ENCODE results near the gene ANGEL2.
A peak's percentile ranks its signal among the peaks of the same experiment; 100 is the strongest.

ANGEL2 gene

GRCh38 chr1:212974711-212975110 is 41.0 kb downstream of the ANGEL2 start:
- peaks cover 5% of the 10 kb centered on the region for H3K4me1 ChIP-seq (ENCODE audit: insufficient read depth, insufficient read length)
- no peak overlapping the region for H3K4me3 ChIP-seq (ENCODE audit: insufficient read length, low read depth)
- no peaks in the 10 kb centered on the region for H3K27me3 ChIP-seq (ENCODE audit: insufficient read depth, insufficient read length)
- no peaks in the 10 kb centered on the region for H3K9me3 ChIP-seq (ENCODE audit: insufficient read depth, low read length)
- peaks cover 87% of the 10 kb centered on the region for H3K36me3 ChIP-seq (ENCODE audit: insufficient read depth, insufficient read length, low read length)
- DNase-seq (ENCODE audit: low read depth, low spot score) = no peak
- no peak for TF ChIP-seq ZNF274 (IDR thresholded peaks at IDR 0.05; ENCODE audit: low read depth, low read length)
- TF ChIP-seq YY1 (IDR thresholded peaks at IDR 0.05; ENCODE audit: insufficient read depth, insufficient read length) = no peak
- no peak for TF ChIP-seq SUZ12 (IDR thresholded peaks at IDR 0.05; ENCODE audit: extremely low read depth, insufficient read depth, insufficient read length)
- H3K9ac ChIP-seq (ENCODE audit: insufficient read length, low read depth) = no peak overlapping the region

GRCh38 chr1:212973899-212974298 is 41.8 kb downstream of the ANGEL2 start:
- H3K9ac ChIP-seq (ENCODE audit: insufficient read length, low read depth) = no peak overlapping the region
- H3K36me3 ChIP-seq (ENCODE audit: insufficient read depth, insufficient read length, low read length) = peaks cover 79% of the 10 kb centered on the region
- no peak for TF ChIP-seq YY1 (IDR thresholded peaks at IDR 0.05; ENCODE audit: insufficient read depth, insufficient read length)
- no peak for TF ChIP-seq SUZ12 (IDR thresholded peaks at IDR 0.05; ENCODE audit: extremely low read depth, insufficient read depth, insufficient read length)
- no peak for TF ChIP-seq ZNF274 (IDR thresholded peaks at IDR 0.05; ENCODE audit: low read depth, low read length)
- peaks cover 5% of the 10 kb centered on the region for H3K4me1 ChIP-seq (ENCODE audit: insufficient read depth, insufficient read length)
- H3K9me3 ChIP-seq (ENCODE audit: insufficient read depth, low read length) = no peaks in the 10 kb centered on the region
- no peaks in the 10 kb centered on the region for H3K27me3 ChIP-seq (ENCODE audit: insufficient read depth, insufficient read length)
- H3K4me3 ChIP-seq (ENCODE audit: insufficient read length, low read depth) = no peak overlapping the region
- no peak for DNase-seq (ENCODE audit: low read depth, low spot score)

- H3K27me3 ChIP-seq (ENCODE audit: insufficient read depth, insufficient read length) = no peaks in the 10 kb centered on the region
- H3K9ac ChIP-seq (ENCODE audit: insufficient read length, low read depth) = no peak overlapping the region
- H3K4me3 ChIP-seq (ENCODE audit: insufficient read length, low read depth) = no peak overlapping the region
- DNase-seq (ENCODE audit: low read depth, low spot score) = no peak
- no peak for TF ChIP-seq SUZ12 (IDR thresholded peaks at IDR 0.05; ENCODE audit: extremely low read depth, insufficient read depth, insufficient read length)
- no peak for TF ChIP-seq ZNF274 (IDR thresholded peaks at IDR 0.05; ENCODE audit: low read depth, low read length)
- no peak for TF ChIP-seq YY1 (IDR thresholded peaks at IDR 0.05; ENCODE audit: insufficient read depth, insufficient read length)
- peaks cover 78% of the 10 kb centered on the region for H3K36me3 ChIP-seq (ENCODE audit: insufficient read depth, insufficient read length, low read length)
- no peaks in the 10 kb centered on the region for H3K9me3 ChIP-seq (ENCODE audit: insufficient read depth, low read length)
- H3K4me1 ChIP-seq (ENCODE audit: insufficient read depth, insufficient read length) = peaks cover 10% of the 10 kb centered on the region
Observed at GRCh38 chr1:212973426-212973825, 42.2 kb downstream of the ANGEL2 start.

- TF ChIP-seq YY1 (IDR thresholded peaks at IDR 0.05; ENCODE audit: insufficient read depth, insufficient read length) = no peak
- no peak overlapping the region for H3K9ac ChIP-seq (ENCODE audit: insufficient read length, low read depth)
- DNase-seq (ENCODE audit: low read depth, low spot score) = no peak
- H3K4me3 ChIP-seq (ENCODE audit: insufficient read length, low read depth) = no peak overlapping the region
- no peaks in the 10 kb centered on the region for H3K9me3 ChIP-seq (ENCODE audit: insufficient read depth, low read length)
- H3K4me1 ChIP-seq (ENCODE audit: insufficient read depth, insufficient read length) = peaks cover 23% of the 10 kb centered on the region
- no peaks in the 10 kb centered on the region for H3K27me3 ChIP-seq (ENCODE audit: insufficient read depth, insufficient read length)
- peaks cover 72% of the 10 kb centered on the region for H3K36me3 ChIP-seq (ENCODE audit: insufficient read depth, insufficient read length, low read length)
Observed at GRCh38 chr1:212971312-212971711, 44.4 kb downstream of the ANGEL2 start.

GRCh38 chr1:212970085-212970484 is 45.6 kb downstream of the ANGEL2 start:
- peaks cover 68% of the 10 kb centered on the region for H3K36me3 ChIP-seq (ENCODE audit: insufficient read depth, insufficient read length, low read length)
- no peaks in the 10 kb centered on the region for H3K27me3 ChIP-seq (ENCODE audit: insufficient read depth, insufficient read length)
- TF ChIP-seq ZNF274 (IDR thresholded peaks at IDR 0.05; ENCODE audit: low read depth, low read length) = no peak
- TF ChIP-seq SUZ12 (IDR thresholded peaks at IDR 0.05; ENCODE audit: extremely low read depth, insufficient read depth, insufficient read length) = no peak
- TF ChIP-seq YY1 (IDR thresholded peaks at IDR 0.05; ENCODE audit: insufficient read depth, insufficient read length) = no peak
- no peaks in the 10 kb centered on the region for H3K9me3 ChIP-seq (ENCODE audit: insufficient read depth, low read length)
- no peak overlapping the region for H3K9ac ChIP-seq (ENCODE audit: insufficient read length, low read depth)
- H3K4me1 ChIP-seq (ENCODE audit: insufficient read depth, insufficient read length) = peaks cover 25% of the 10 kb centered on the region
- H3K4me3 ChIP-seq (ENCODE audit: insufficient read length, low read depth) = no peak overlapping the region
- DNase-seq (ENCODE audit: low read depth, low spot score) = no peak

GRCh38 chr1:212968368-212968863 is 47.3 kb downstream of the ANGEL2 start:
- H3K9ac ChIP-seq (ENCODE audit: insufficient read length, low read depth) = peak overlapping the region; percentile 23

GRCh38 chr1:212967801-212968200 is 47.9 kb downstream of the ANGEL2 start:
- no peak overlapping the region for H3K9ac ChIP-seq (ENCODE audit: insufficient read length, low read depth)
- H3K4me3 ChIP-seq (ENCODE audit: insufficient read length, low read depth) = no peak overlapping the region
- peak; percentile 91 for DNase-seq (ENCODE audit: low read depth, low spot score)
- H3K27me3 ChIP-seq (ENCODE audit: insufficient read depth, insufficient read length) = no peaks in the 10 kb centered on the region
- peaks cover 65% of the 10 kb centered on the region for H3K36me3 ChIP-seq (ENCODE audit: insufficient read depth, insufficient read length, low read length)
- no peak for TF ChIP-seq YY1 (IDR thresholded peaks at IDR 0.05; ENCODE audit: insufficient read depth, insufficient read length)
- no peak for TF ChIP-seq ZNF274 (IDR thresholded peaks at IDR 0.05; ENCODE audit: low read depth, low read length)
- TF ChIP-seq SUZ12 (IDR thresholded peaks at IDR 0.05; ENCODE audit: extremely low read depth, insufficient read depth, insufficient read length) = no peak
- no peaks in the 10 kb centered on the region for H3K9me3 ChIP-seq (ENCODE audit: insufficient read depth, low read length)
- peaks cover 27% of the 10 kb centered on the region for H3K4me1 ChIP-seq (ENCODE audit: insufficient read depth, insufficient read length)

More at GRCh38 chr1:212968368-212968863, 47.3 kb downstream of the ANGEL2 start:
- TF ChIP-seq YY1 (IDR thresholded peaks at IDR 0.05; ENCODE audit: insufficient read depth, insufficient read length) (no peak), SUZ12 (IDR thresholded peaks at IDR 0.05; ENCODE audit: extremely low read depth, insufficient read depth, insufficient read length) (no peak), ZNF274 (IDR thresholded peaks at IDR 0.05; ENCODE audit: low read depth, low read length) (no peak)
- Histone ChIP-seq H3K9me3 (ENCODE audit: insufficient read depth, low read length) (no peaks in the 10 kb centered on the region), H3K4me1 (ENCODE audit: insufficient read depth, insufficient read length) (peaks cover 27% of the 10 kb centered on the region), H3K4me3 (ENCODE audit: insufficient read length, low read depth) (no peak overlapping the region), H3K27me3 (ENCODE audit: insufficient read depth, insufficient read length) (no peaks in the 10 kb centered on the region), H3K36me3 (ENCODE audit: insufficient read depth, insufficient read length, low read length) (peaks cover 65% of the 10 kb centered on the region)
- no peak for DNase-seq (ENCODE audit: low read depth, low spot score)
